ENCODE measurements around the gene FAM50A. TPM values are rescaled to one million over a fixed set of nuclear protein-coding genes. Genes with fewer than 3 reads are reported as not detected.
A peak's percentile ranks its signal among the peaks of the same experiment; 100 is the strongest.
"Not testable (repeated sequence)": the region's sequence is repeated elsewhere in the genome, so short reads cannot be mapped to it uniquely, and the experiment has no call there.

The FAM50A gene
- total and polyA plus RNA-seq, 2 experiments from 2014 or later, result 54.7 to 122 TPM

GRCh38 chrX:154490021-154490413, 46.1 kb downstream of the FAM50A start:
- Histone ChIP-seq H3K36me3 (ENCODE audit: low read depth) (no peaks in the 10 kb centered on the region), H3K4me3 (peak overlapping the region; percentile 81), H3K9ac (peak overlapping the region; percentile 99), H3K4me2 (ENCODE audit: unreplicated experiment) (peak overlapping the region; percentile 78), H2AFZ (peak overlapping the region; percentile 53; the same call in 1 of the 2 replicates), H3K27ac (peak overlapping the region; percentile 99), H3K79me2 (ENCODE audit: insufficient read depth) (peaks cover 21% of the 10 kb centered on the region), H3K9me2 (ENCODE audit: insufficient read depth) (no peaks in the 10 kb centered on the region), H3K27me3 (replicated peaks; ENCODE audit: insufficient read depth) (no peaks in the 10 kb centered on the region), H3F3A (ENCODE audit: insufficient read depth) (no peaks in the 10 kb centered on the region), H3K4me1 (ENCODE audit: insufficient read depth) (no peaks in the 10 kb centered on the region), H3K9me3 (ENCODE audit: low read depth) (no peaks in the 10 kb centered on the region), H4K20me1 (ENCODE audit: insufficient read depth) (no peaks in the 10 kb centered on the region)
- in situ Hi-C loops (cut with MboI), result no loop called here
- WGBS, 2 experiments (ENCODE audit: low coverage in 1 of 2, low lambda C conversion rate in 2 of 2, missing lambda C conversion rate in 2 of 2), result 2 to 18% methylated on average over 3 to 17 of the region's 19 CpGs
- TF ChIP-seq EZH2phosphoT487 (IDR thresholded peaks at IDR 0.05; ENCODE audit: insufficient read depth, low read depth) (no peak), EZH2 (IDR thresholded peaks at IDR 0.05; ENCODE audit: insufficient read depth, poor library complexity, severe bottlenecking) (no peak)
- peak; percentile 66 for DNase-seq

- Histone ChIP-seq H3K9me3 (ENCODE audit: low read depth) (no peaks in the 10 kb centered on the region), H3F3A (ENCODE audit: insufficient read depth) (no peaks in the 10 kb centered on the region), H3K27ac (peak within 1 kb of the TSS; percentile 99), H3K36me3 (ENCODE audit: low read depth) (no peaks in the 10 kb centered on the region), H3K4me3 (peak within 1 kb of the TSS; percentile 81), H3K27me3 (replicated peaks; ENCODE audit: insufficient read depth) (no peaks in the 10 kb centered on the region), H3K79me2 (ENCODE audit: insufficient read depth) (peaks cover 15% of the 10 kb centered on the region), H2AFZ (peak within 1 kb of the TSS; percentile 90), H3K4me2 (ENCODE audit: unreplicated experiment) (peak within 1 kb of the TSS; percentile 81), H3K9me2 (ENCODE audit: insufficient read depth) (no peaks in the 10 kb centered on the region), H4K20me1 (ENCODE audit: insufficient read depth) (no peaks in the 10 kb centered on the region), H3K9ac (peak within 1 kb of the TSS; percentile 99), H3K4me1 (ENCODE audit: insufficient read depth) (no peaks in the 10 kb centered on the region)
- WGBS, 2 experiments (ENCODE audit: low coverage in 1 of 2, low lambda C conversion rate in 2 of 2, missing lambda C conversion rate in 2 of 2), result 0% methylated on average over 5 to 21 of the region's 71 CpGs
- peak; percentile 94 for DNase-seq
- in situ Hi-C loops (cut with MboI), result no loop called here
- no peak for TF ChIP-seq EZH2phosphoT487 (IDR thresholded peaks at IDR 0.05; ENCODE audit: insufficient read depth, low read depth)
- TF ChIP-seq EZH2 (IDR thresholded peaks at IDR 0.05; ENCODE audit: insufficient read depth, poor library complexity, severe bottlenecking), result no peak
Measured at GRCh38 chrX:154490414-154491083, 46.6 kb downstream of the FAM50A start, which contains the start of gene SLC10A3. Gene SLC10A3 (minus strand): TSS chrX:154490629. CDS start chrX:154488940, 1,689 bp downstream.

- H3K27me3 ChIP-seq (replicated peaks; ENCODE audit: insufficient read depth), result no peaks in the 10 kb centered on the region
Measured at GRCh38 chrX:154494715-154495114, 50.8 kb downstream of the FAM50A start.

GRCh38 chrX:154495472-154495922, 51.6 kb downstream of the FAM50A start:
- TF ChIP-seq EZH2phosphoT487 (IDR thresholded peaks at IDR 0.05; ENCODE audit: insufficient read depth, low read depth), result no peak
- TF ChIP-seq EZH2 (IDR thresholded peaks at IDR 0.05; ENCODE audit: insufficient read depth, poor library complexity, severe bottlenecking), result no peak
- H3F3A ChIP-seq (ENCODE audit: insufficient read depth), result no peaks in the 10 kb centered on the region
- H3K27me3 ChIP-seq (replicated peaks; ENCODE audit: insufficient read depth), result no peaks in the 10 kb centered on the region
- no peaks in the 10 kb centered on the region for H3K4me1 ChIP-seq (ENCODE audit: insufficient read depth)
- H3K9ac ChIP-seq, result no peak overlapping the region
- WGBS, 2 experiments (ENCODE audit: low coverage in 1 of 2, low lambda C conversion rate in 2 of 2, missing lambda C conversion rate in 2 of 2), result 87 to 100% methylated on average over 2 to 6 of the region's 6 CpGs
- no peak overlapping the region for H3K27ac ChIP-seq
- no peaks in the 10 kb centered on the region for H3K9me2 ChIP-seq (ENCODE audit: insufficient read depth)
- no peak overlapping the region for H3K4me3 ChIP-seq
- no peak for DNase-seq
- no peaks in the 10 kb centered on the region for H3K79me2 ChIP-seq (ENCODE audit: insufficient read depth)
- no peaks in the 10 kb centered on the region for H3K9me3 ChIP-seq (ENCODE audit: low read depth)
- no peaks in the 10 kb centered on the region for H4K20me1 ChIP-seq (ENCODE audit: insufficient read depth)
- H3K36me3 ChIP-seq (ENCODE audit: low read depth), result no peaks in the 10 kb centered on the region
- H2AFZ ChIP-seq, result no peak overlapping the region
- in situ Hi-C loops (cut with MboI), result no loop called here
- H3K4me2 ChIP-seq (ENCODE audit: unreplicated experiment), result no peak overlapping the region

More at GRCh38 chrX:154494715-154495114, 50.8 kb downstream of the FAM50A start:
- Histone ChIP-seq H2AFZ (no peak overlapping the region), H3K4me2 (ENCODE audit: unreplicated experiment) (no peak overlapping the region), H3K9me3 (ENCODE audit: low read depth) (no peaks in the 10 kb centered on the region), H3K36me3 (ENCODE audit: low read depth) (no peaks in the 10 kb centered on the region), H3K27ac (no peak overlapping the region), H4K20me1 (ENCODE audit: insufficient read depth) (no peaks in the 10 kb centered on the region), H3K9me2 (ENCODE audit: insufficient read depth) (no peaks in the 10 kb centered on the region), H3K9ac (no peak overlapping the region), H3K4me3 (no peak overlapping the region), H3F3A (ENCODE audit: insufficient read depth) (no peaks in the 10 kb centered on the region), H3K4me1 (ENCODE audit: insufficient read depth) (no peaks in the 10 kb centered on the region), H3K79me2 (ENCODE audit: insufficient read depth) (no peaks in the 10 kb centered on the region)
- in situ Hi-C loops (cut with MboI), result no loop called here
- WGBS, 2 experiments (ENCODE audit: low coverage in 1 of 2, low lambda C conversion rate in 2 of 2, missing lambda C conversion rate in 2 of 2), result 63 to 64% methylated on average over 3 of the region's 3 CpGs
- no peak for TF ChIP-seq EZH2 (IDR thresholded peaks at IDR 0.05; ENCODE audit: insufficient read depth, poor library complexity, severe bottlenecking)
- TF ChIP-seq EZH2phosphoT487 (IDR thresholded peaks at IDR 0.05; ENCODE audit: insufficient read depth, low read depth), result no peak
- no peak for DNase-seq

- H3K79me2 ChIP-seq (ENCODE audit: insufficient read depth); H3K4me2 ChIP-seq (ENCODE audit: unreplicated experiment); H2AFZ ChIP-seq; H3K9me2 ChIP-seq (ENCODE audit: insufficient read depth); H3K9me3 ChIP-seq (ENCODE audit: low read depth); in situ Hi-C loops (cut with MboI); H3K4me3 ChIP-seq; H3K9ac ChIP-seq; DNase-seq; H4K20me1 ChIP-seq (ENCODE audit: insufficient read depth); H3K36me3 ChIP-seq (ENCODE audit: low read depth); H3K4me1 ChIP-seq (ENCODE audit: insufficient read depth); H3F3A ChIP-seq (ENCODE audit: insufficient read depth); H3K27ac ChIP-seq; H3K27me3 ChIP-seq (replicated peaks; ENCODE audit: insufficient read depth): not testable (repeated sequence)
- 88 to 91% methylated on average over 4 of the region's 4 CpGs for WGBS, 2 experiments (ENCODE audit: low coverage in 1 of 2, low lambda C conversion rate in 2 of 2, missing lambda C conversion rate in 2 of 2)
Measured at GRCh38 chrX:154496591-154497137, 52.7 kb downstream of the FAM50A start.
